ENCODE measurements around the gene ZNF215. TPM values are rescaled to one million over a fixed set of nuclear protein-coding genes. Genes with fewer than 3 reads are reported as not detected.

ZNF215 gene
- total RNA-seq, 2 donors from 2014 or later, result 3.6 to 7.3 TPM

- no peak overlapping the region for H3K9ac ChIP-seq (ENCODE audit: low read depth in 2 of 2, low read length in 2 of 2)
- no peaks in the 10 kb centered on the region for H3K9me3 ChIP-seq
- intact Hi-C loops (cut with DNase I), result no loop called here
- no peak for TF ChIP-seq CTCF (IDR thresholded peaks at IDR 0.05)
- H3K4me3 ChIP-seq, result no peak overlapping the region
- no peak overlapping the region for H3K27ac ChIP-seq
- DNase-seq, result no peak
- no peaks in the 10 kb centered on the region for H3K27me3 ChIP-seq
- H3K36me3 ChIP-seq, result no peaks in the 10 kb centered on the region
- no peaks in the 10 kb centered on the region for H3K4me1 ChIP-seq
These were observed 53.1 kb downstream of the ZNF215 start for GRCh38 chr11:6979365-6979764.

DNA sequence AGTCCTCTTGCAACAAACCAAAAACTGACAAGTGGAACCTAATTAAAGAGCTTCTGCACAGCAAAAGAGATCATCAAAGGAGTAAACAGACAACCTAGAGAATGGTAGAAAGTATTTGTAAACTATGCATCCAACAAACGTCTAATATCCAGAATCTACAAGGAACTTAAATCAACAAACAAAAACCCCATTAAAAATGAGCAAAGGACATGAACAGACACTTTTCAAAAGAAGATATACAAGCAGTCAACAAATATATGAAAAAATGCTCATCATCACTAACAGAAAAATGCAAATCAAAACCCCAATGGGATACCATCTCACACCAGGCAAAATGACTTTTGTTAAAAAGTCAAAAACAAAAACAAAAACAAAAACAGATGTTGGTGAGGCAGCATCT, 60.3 kb downstream of the ZNF215 start:
- Histone ChIP-seq H3K27me3 (no peaks in the 10 kb centered on the region), H3K9me3 (no peaks in the 10 kb centered on the region), H3K4me1 (no peaks in the 10 kb centered on the region), H3K4me3 (no peak overlapping the region), H3K27ac (no peak overlapping the region), H3K36me3 (no peaks in the 10 kb centered on the region), H3K9ac (ENCODE audit: low read depth in 2 of 2, low read length in 2 of 2) (no peak overlapping the region)
- intact Hi-C loops (cut with DNase I), result no loop called here
- DNase-seq, result no peak
- TF ChIP-seq CTCF (IDR thresholded peaks at IDR 0.05), result no peak

- intact Hi-C loops (cut with DNase I), result no loop called here
- H3K36me3 ChIP-seq, result no peaks in the 10 kb centered on the region
- no peaks in the 10 kb centered on the region for H3K27me3 ChIP-seq
- no peaks in the 10 kb centered on the region for H3K9me3 ChIP-seq
- H3K4me1 ChIP-seq, result no peaks in the 10 kb centered on the region
- H3K27ac ChIP-seq, result no peak overlapping the region
- H3K4me3 ChIP-seq, result no peak overlapping the region
- DNase-seq, result no peak
- no peak overlapping the region for H3K9ac ChIP-seq (ENCODE audit: low read depth in 2 of 2, low read length in 2 of 2)
- TF ChIP-seq CTCF (IDR thresholded peaks at IDR 0.05), result no peak
These were observed 62.3 kb downstream of the ZNF215 start for GRCh38 chr11:6988506-6988905.

GRCh38 chr11:6991227-6991626, 65.0 kb downstream of the ZNF215 start:
- Histone ChIP-seq H3K9ac (ENCODE audit: low read depth in 2 of 2, low read length in 2 of 2) (no peak overlapping the region), H3K4me3 (no peak overlapping the region), H3K27ac (no peak overlapping the region), H3K27me3 (no peaks in the 10 kb centered on the region), H3K36me3 (no peaks in the 10 kb centered on the region), H3K4me1 (no peaks in the 10 kb centered on the region), H3K9me3 (no peaks in the 10 kb centered on the region)
- TF ChIP-seq CTCF (IDR thresholded peaks at IDR 0.05), result no peak
- intact Hi-C loops (cut with DNase I), result no loop called here
- DNase-seq, result no peak

- H3K9ac ChIP-seq (ENCODE audit: low read depth in 2 of 2, low read length in 2 of 2), result no peak overlapping the region
- H3K4me1 ChIP-seq, result no peaks in the 10 kb centered on the region
- no peak overlapping the region for H3K4me3 ChIP-seq
- no peaks in the 10 kb centered on the region for H3K36me3 ChIP-seq
- H3K27me3 ChIP-seq, result no peaks in the 10 kb centered on the region
- no peak for DNase-seq
- intact Hi-C loops (cut with DNase I), result no loop called here
- no peaks in the 10 kb centered on the region for H3K9me3 ChIP-seq
- no peak overlapping the region for H3K27ac ChIP-seq
- no peak for TF ChIP-seq CTCF (IDR thresholded peaks at IDR 0.05)
These were observed 65.8 kb downstream of the ZNF215 start for GRCh38 chr11:6992026-6992425.
